Measurements from ENCODE around the gene MAFB. TPM values are rescaled to one million over a fixed set of nuclear protein-coding genes. Genes with fewer than 3 reads are reported as not detected.

The MAFB gene
- total RNA-seq, 1 experiment from 2014 or later: 0.88 TPM

DNA sequence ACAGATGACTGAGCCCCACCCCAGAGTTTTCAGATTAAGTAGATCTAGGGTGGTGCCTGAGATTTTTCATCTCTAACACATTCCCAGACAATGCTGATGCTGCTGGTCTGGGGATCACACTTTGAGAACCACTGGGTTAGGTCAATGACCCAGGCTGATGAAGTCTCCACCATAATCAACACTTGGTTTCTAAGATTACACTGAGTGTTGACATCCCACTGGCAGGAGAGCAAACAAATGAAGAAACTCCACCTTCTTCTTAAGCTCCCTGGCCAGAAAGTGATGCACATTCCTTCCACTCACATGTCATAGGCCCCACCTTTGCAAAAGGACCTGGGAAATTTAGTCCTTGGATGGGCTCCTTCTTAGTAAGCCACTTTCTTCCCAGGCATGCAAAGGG is 53.1 kb downstream of the MAFB start:
- ChIA-PET POLR2A (no interaction called here), CTCF (interaction anchor here (1.0 kb wide), 2 partner anchors 53 to 54 kb away, joined by 3 read pairs; partner anchors contain the start of gene MAFB)
- no peaks in the 10 kb centered on the region for H3K4me1 ChIP-seq
- H3K27ac Mint-ChIP-seq (ENCODE audit: unreplicated experiment): no peak overlapping the region
- DNase-seq: peak in 1 of 2 experiments; percentile 29
- TF ChIP-seq, protein P1, sequence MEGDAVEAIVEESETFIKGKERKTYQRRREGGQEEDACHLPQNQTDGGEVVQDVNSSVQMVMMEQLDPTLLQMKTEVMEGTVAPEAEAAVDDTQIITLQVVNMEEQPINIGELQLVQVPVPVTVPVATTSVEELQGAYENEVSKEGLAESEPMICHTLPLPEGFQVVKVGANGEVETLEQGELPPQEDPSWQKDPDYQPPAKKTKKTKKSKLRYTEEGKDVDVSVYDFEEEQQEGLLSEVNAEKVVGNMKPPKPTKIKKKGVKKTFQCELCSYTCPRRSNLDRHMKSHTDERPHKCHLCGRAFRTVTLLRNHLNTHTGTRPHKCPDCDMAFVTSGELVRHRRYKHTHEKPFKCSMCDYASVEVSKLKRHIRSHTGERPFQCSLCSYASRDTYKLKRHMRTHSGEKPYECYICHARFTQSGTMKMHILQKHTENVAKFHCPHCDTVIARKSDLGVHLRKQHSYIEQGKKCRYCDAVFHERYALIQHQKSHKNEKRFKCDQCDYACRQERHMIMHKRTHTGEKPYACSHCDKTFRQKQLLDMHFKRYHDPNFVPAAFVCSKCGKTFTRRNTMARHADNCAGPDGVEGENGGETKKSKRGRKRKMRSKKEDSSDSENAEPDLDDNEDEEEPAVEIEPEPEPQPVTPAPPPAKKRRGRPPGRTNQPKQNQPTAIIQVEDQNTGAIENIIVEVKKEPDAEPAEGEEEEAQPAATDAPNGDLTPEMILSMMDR (IDR thresholded peaks at IDR 0.05; ENCODE audit: insufficient read depth in 1 of 2, low read depth in 1 of 2, low read length in 1 of 2, severe bottlenecking in 1 of 2, unreplicated experiment in 1 of 2): no peak
- H3K4me3 ChIP-seq (ENCODE audit: low read depth, low read length): no peak overlapping the region
- no peaks in the 10 kb centered on the region for H3K27me3 ChIP-seq (replicated peaks; ENCODE audit: control insufficient read depth, insufficient read depth, low read length)
- no peaks in the 10 kb centered on the region for H3K9me3 ChIP-seq
- no peaks in the 10 kb centered on the region for H3K36me3 Mint-ChIP-seq (ENCODE audit: insufficient read depth, unreplicated experiment)
- no peaks in the 10 kb centered on the region for H3K4me1 Mint-ChIP-seq (ENCODE audit: low read depth, unreplicated experiment)
- H3K27me3 Mint-ChIP-seq (ENCODE audit: insufficient read depth, unreplicated experiment): peaks cover 18% of the 10 kb centered on the region
- no peaks in the 10 kb centered on the region for H3K36me3 ChIP-seq (ENCODE audit: control insufficient read depth, insufficient read depth, low read length)
- no peak overlapping the region for H3K4me3 Mint-ChIP-seq (ENCODE audit: unreplicated experiment)
- H3K9me3 Mint-ChIP-seq (ENCODE audit: unreplicated experiment): no peaks in the 10 kb centered on the region
- intact Hi-C loops (cut with micrococcal nuclease; ENCODE audit: unreplicated experiment): no loop called here
- BruUV-seq (replicated peaks): no TSS peak

Measured in Caco-2 (cell line).